ENCODE data around the gene TGIF1. TPM values are rescaled to one million over a fixed set of nuclear protein-coding genes. Genes with fewer than 3 reads are reported as not detected.

The TGIF1 gene
- total RNA-seq, 1 donor from 2014 or later, result 261 TPM

- TF ChIP-seq, protein P1, sequence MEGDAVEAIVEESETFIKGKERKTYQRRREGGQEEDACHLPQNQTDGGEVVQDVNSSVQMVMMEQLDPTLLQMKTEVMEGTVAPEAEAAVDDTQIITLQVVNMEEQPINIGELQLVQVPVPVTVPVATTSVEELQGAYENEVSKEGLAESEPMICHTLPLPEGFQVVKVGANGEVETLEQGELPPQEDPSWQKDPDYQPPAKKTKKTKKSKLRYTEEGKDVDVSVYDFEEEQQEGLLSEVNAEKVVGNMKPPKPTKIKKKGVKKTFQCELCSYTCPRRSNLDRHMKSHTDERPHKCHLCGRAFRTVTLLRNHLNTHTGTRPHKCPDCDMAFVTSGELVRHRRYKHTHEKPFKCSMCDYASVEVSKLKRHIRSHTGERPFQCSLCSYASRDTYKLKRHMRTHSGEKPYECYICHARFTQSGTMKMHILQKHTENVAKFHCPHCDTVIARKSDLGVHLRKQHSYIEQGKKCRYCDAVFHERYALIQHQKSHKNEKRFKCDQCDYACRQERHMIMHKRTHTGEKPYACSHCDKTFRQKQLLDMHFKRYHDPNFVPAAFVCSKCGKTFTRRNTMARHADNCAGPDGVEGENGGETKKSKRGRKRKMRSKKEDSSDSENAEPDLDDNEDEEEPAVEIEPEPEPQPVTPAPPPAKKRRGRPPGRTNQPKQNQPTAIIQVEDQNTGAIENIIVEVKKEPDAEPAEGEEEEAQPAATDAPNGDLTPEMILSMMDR (IDR thresholded peaks at IDR 0.05), result no peak
- TF ChIP-seq EZH2 (IDR thresholded peaks at IDR 0.05) (no peak), EZH2phosphoT487 (IDR thresholded peaks at IDR 0.05) (no peak)
- Histone ChIP-seq H3K9me3 (ENCODE audit: low read depth) (no peaks in the 10 kb centered on the region), H3K27me3 (no peaks in the 10 kb centered on the region), H3K36me3 (no peaks in the 10 kb centered on the region), H3K4me3 (no peak overlapping the region), H2AFZ (replicated peaks) (no peak overlapping the region), H3K79me2 (ENCODE audit: low read depth) (no peaks in the 10 kb centered on the region), H3K27ac (no peak overlapping the region), H3K9ac (no peak overlapping the region), H4K20me1 (ENCODE audit: low read depth) (no peaks in the 10 kb centered on the region), H3F3A (ENCODE audit: low read depth) (no peaks in the 10 kb centered on the region), H3K4me1 (no peaks in the 10 kb centered on the region), H3K4me2 (no peak overlapping the region)
- Mint-ChIP-seq H3K27ac (no peak overlapping the region), H3K27me3 (ENCODE audit: insufficient read depth, low read depth) (peaks cover 4% of the 10 kb centered on the region), H3K4me1 (no peaks in the 10 kb centered on the region), H3K4me3 (no peak overlapping the region), H3K36me3 (no peaks in the 10 kb centered on the region), H3K9me3 (peaks cover 2% of the 10 kb centered on the region)
- no peak for DNase-seq (ENCODE audit: low spot score)
These were observed 29.1 kb upstream of the TGIF1 start for GRCh38 chr18:3420919-3421279.

- Histone ChIP-seq H3K9ac (no peak overlapping the region), H3K36me3 (no peaks in the 10 kb centered on the region), H3K27me3 (no peaks in the 10 kb centered on the region), H3K4me1 (no peaks in the 10 kb centered on the region), H3K27ac (no peak overlapping the region), H3K79me2 (ENCODE audit: low read depth) (no peaks in the 10 kb centered on the region), H3K9me3 (ENCODE audit: low read depth) (no peaks in the 10 kb centered on the region), H4K20me1 (ENCODE audit: low read depth) (no peaks in the 10 kb centered on the region), H3F3A (ENCODE audit: low read depth) (no peaks in the 10 kb centered on the region), H2AFZ (replicated peaks) (no peak overlapping the region), H3K4me2 (no peak overlapping the region), H3K4me3 (no peak overlapping the region)
- H3K4me1 Mint-ChIP-seq, result no peaks in the 10 kb centered on the region
- no peaks in the 10 kb centered on the region for H3K36me3 Mint-ChIP-seq
- no peak overlapping the region for H3K27ac Mint-ChIP-seq
- peaks cover 2% of the 10 kb centered on the region for H3K27me3 Mint-ChIP-seq (ENCODE audit: insufficient read depth, low read depth)
- TF ChIP-seq, protein P1 (IDR thresholded peaks at IDR 0.05), result no peak
- TF ChIP-seq EZH2 (IDR thresholded peaks at IDR 0.05), result no peak
- TF ChIP-seq EZH2phosphoT487 (IDR thresholded peaks at IDR 0.05), result no peak
- H3K4me3 Mint-ChIP-seq, result no peak overlapping the region
- peaks cover 5% of the 10 kb centered on the region for H3K9me3 Mint-ChIP-seq
- no peak for DNase-seq (ENCODE audit: low spot score)
These were observed 27.1 kb upstream of the TGIF1 start for GRCh38 chr18:3422905-3423304.

DNA sequence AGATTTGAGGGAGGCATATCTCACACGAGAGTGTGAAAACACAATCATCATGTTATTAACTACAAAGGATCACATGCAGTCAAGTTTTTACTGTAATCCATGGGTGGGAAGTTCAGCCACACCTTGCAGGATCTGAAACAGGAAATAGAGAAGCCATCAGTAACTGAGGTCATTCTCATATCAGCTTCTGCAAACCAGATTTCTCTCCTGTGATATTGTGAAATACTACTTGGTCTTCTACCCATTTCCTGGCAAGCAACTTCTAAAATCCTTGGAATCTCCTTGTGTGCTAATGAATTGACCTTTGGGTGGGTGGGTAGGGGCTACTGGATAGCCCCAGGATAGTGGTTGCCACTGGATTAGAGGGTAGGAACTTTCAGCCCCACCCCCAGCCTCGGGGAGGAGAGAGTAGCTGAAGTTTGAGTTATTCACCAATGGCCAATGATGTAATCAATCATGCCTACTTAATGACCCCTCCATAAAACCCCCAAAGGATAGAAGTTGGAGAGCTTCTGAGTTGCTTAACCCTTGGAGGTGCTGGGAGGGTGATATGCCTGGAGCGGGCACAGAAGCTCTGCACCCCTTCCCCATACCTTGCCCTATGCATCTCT, 25.6 kb upstream of the TGIF1 start:
- no peak overlapping the region for H3K4me3 Mint-ChIP-seq
- Histone ChIP-seq H3K4me3 (no peak overlapping the region), H3K27ac (no peak overlapping the region), H3K9ac (no peak overlapping the region), H3K9me3 (ENCODE audit: low read depth) (no peaks in the 10 kb centered on the region), H3K4me1 (no peaks in the 10 kb centered on the region), H3K27me3 (no peaks in the 10 kb centered on the region), H3K79me2 (ENCODE audit: low read depth) (no peaks in the 10 kb centered on the region), H4K20me1 (ENCODE audit: low read depth) (no peaks in the 10 kb centered on the region), H2AFZ (replicated peaks) (no peak overlapping the region), H3F3A (ENCODE audit: low read depth) (no peaks in the 10 kb centered on the region), H3K4me2 (no peak overlapping the region), H3K36me3 (no peaks in the 10 kb centered on the region)
- TF ChIP-seq EZH2 (IDR thresholded peaks at IDR 0.05), result no peak
- TF ChIP-seq EZH2phosphoT487 (IDR thresholded peaks at IDR 0.05), result no peak
- TF ChIP-seq, protein P1 (IDR thresholded peaks at IDR 0.05), result no peak
- peaks cover 3% of the 10 kb centered on the region for H3K9me3 Mint-ChIP-seq
- H3K36me3 Mint-ChIP-seq, result no peaks in the 10 kb centered on the region
- H3K4me1 Mint-ChIP-seq, result no peaks in the 10 kb centered on the region
- H3K27ac Mint-ChIP-seq, result no peak overlapping the region
- no peak for DNase-seq (ENCODE audit: low spot score)
- H3K27me3 Mint-ChIP-seq (ENCODE audit: insufficient read depth, low read depth), result peaks cover 2% of the 10 kb centered on the region
